GM12878 (cell line): Measurements from ENCODE around the gene ALAS1. TPM values are rescaled to one million over a fixed set of nuclear protein-coding genes. Genes with fewer than 3 reads are reported as not detected.
A peak's percentile ranks its signal among the peaks of the same experiment; 100 is the strongest.

Experiments used
- ATAC-seq: fragments of 200-7000 bp; cut with Tn5 transposase; 3 replicates; pipeline ENCODE4 v1.9.1; 2020; ENCODE audit warnings: mild to moderate bottlenecking, moderate library complexity
- BruUV-seq: library from RNA; stranded (reverse); fragments of 400-500 nt; replicated peaks from 2 replicates; lab custom pipeline; 2021; lab: Mats Ljungman, UMichigan
- CTCF ChIA-PET: fragments of 300-600 bp; sonication (Branson Sonifier 250); formaldehyde crosslinking; extraction: SDS; loops from one replicate; lab custom pipeline; 2021; ENCODE audit warnings: inconsistent platforms; lab: Yijun Ruan, JAX
- POLR2A ChIA-PET: fragments of 350-600 bp; formaldehyde crosslinking; extraction: SDS; loops from one replicate; lab custom pipeline; 2021; ENCODE audit warnings: inconsistent platforms; lab: Charles Lee
- RAD21 ChIA-PET: fragments of 300-600 bp; sonication (Branson Sonifier 250); formaldehyde crosslinking; loops from one replicate; lab custom pipeline; 2023; ENCODE audit warnings: antibody characterized with exemption; ENCODE audit not compliant: unreplicated experiment; lab: Charles Lee
- SMC1A ChIA-PET: fragments of 300-600 bp; sonication (Branson Sonifier 250); formaldehyde crosslinking; loops from one replicate; lab custom pipeline; 2023; ENCODE audit not compliant: unreplicated experiment, uncharacterized antibody; lab: Charles Lee
- DNase-seq: peaks from one replicate; pipeline ENCODE4 v3.0.0-alpha.2; 2011; ENCODE audit warnings: low read depth, low spot score
- FAIRE-seq: peaks from 3 replicates; lab custom pipeline; 2011; peaks lifted over from hg19 to GRCh38; lab: Jason Lieb, UNC
- H2AFZ ChIP-seq: 2 replicates; pipeline ENCODE4 v1.6.0; 2011; ENCODE audit warnings: low read depth, low read length, control low read depth; ENCODE audit not compliant: control insufficient read depth
- H3K27ac ChIP-seq: 2 replicates; pipeline ENCODE4 v1.5.1; 2011; ENCODE audit warnings: control low read depth; ENCODE audit not compliant: control insufficient read depth, insufficient read depth
- H3K27me3 ChIP-seq, 2 experiments: replicated peaks in 1 of 2; 2 replicates each; pipeline versions ENCODE4 v1.6.0 to v1.6.1; 2011; ENCODE audit warnings: low read length in 1 of 2; ENCODE audit not compliant: control insufficient read depth in 2 of 2, insufficient read depth in 2 of 2
- H3K36me3 ChIP-seq, 2 experiments: 2 replicates each; pipeline ENCODE4 v1.5.1; 2011; ENCODE audit warnings: low read length in 1 of 2; ENCODE audit not compliant: control insufficient read depth in 2 of 2, insufficient read depth in 2 of 2
- H3K4me1 ChIP-seq: 2 replicates; pipeline ENCODE4 v1.6.1; 2011; ENCODE audit warnings: mild to moderate bottlenecking, low read length, moderate library complexity, mixed read lengths; ENCODE audit not compliant: control insufficient read depth, insufficient read depth
- H3K4me2 ChIP-seq: 2 replicates; pipeline ENCODE4 v1.6.0; 2011; ENCODE audit warnings: control low read depth; ENCODE audit not compliant: control insufficient read depth, insufficient read depth
- H3K4me3 ChIP-seq: fragments of 200-600 bp; sonication (generic); 2 replicates; pipeline ENCODE4 v1.5.1; 2016
- H3K79me2 ChIP-seq: 2 replicates; pipeline ENCODE4 v1.6.0; 2011; ENCODE audit warnings: low read length; ENCODE audit not compliant: control insufficient read depth, insufficient read depth
- H3K9ac ChIP-seq: 2 replicates; pipeline ENCODE4 v1.8.0; 2011; ENCODE audit warnings: low read length, control low read depth, mixed read lengths; ENCODE audit not compliant: control insufficient read depth, insufficient read depth
- H3K9me3 ChIP-seq: replicated peaks from 3 replicates; pipeline ENCODE4 v1.5.1; 2011; ENCODE audit warnings: mild to moderate bottlenecking, low read length; ENCODE audit not compliant: control insufficient read depth, insufficient read depth
- H4K20me1 ChIP-seq: 2 replicates; pipeline ENCODE4 v1.6.0; 2011; ENCODE audit not compliant: control insufficient read depth, insufficient read depth
- FOS ChIP-seq: IDR thresholded peaks from 3 replicates; pipeline ENCODE4 v1.6.1; 2011; ENCODE audit warnings: borderline replicate concordance; ENCODE audit not compliant: insufficient read length; ENCODE audit errors: extremely low read depth
- IKZF1 ChIP-seq: fragments of 450-650 bp; conservative IDR thresholded peaks from 2 replicates; pipeline ENCODE4 v1.6.1; 2017; ENCODE audit warnings: antibody characterized with exemption, mild to moderate bottlenecking
- IRF4 ChIP-seq: IDR thresholded peaks from 2 replicates; pipeline ENCODE4 v1.6.1; 2011; ENCODE audit warnings: low read depth, low read length
- KLF5 ChIP-seq: fragments of 450-650 bp; IDR thresholded peaks from 2 replicates; pipeline ENCODE4 v1.6.1; 2014; ENCODE audit warnings: mild to moderate bottlenecking; ENCODE audit not compliant: partially characterized antibody
- MEF2A ChIP-seq: IDR thresholded peaks from 2 replicates; pipeline ENCODE4 v1.6.1; 2011; ENCODE audit warnings: low read depth, mild to moderate bottlenecking, low read length, moderate library complexity; ENCODE audit not compliant: insufficient read depth
- NFIC ChIP-seq: IDR thresholded peaks from 2 replicates; pipeline ENCODE4 v1.6.1; 2012; ENCODE audit warnings: low read depth, mild to moderate bottlenecking, inconsistent platforms, low read length, moderate library complexity
- NR2C2 ChIP-seq: IDR thresholded peaks from 2 replicates; pipeline ENCODE4 v1.6.1; 2011; ENCODE audit warnings: borderline replicate concordance, low read depth; ENCODE audit not compliant: control insufficient read depth, insufficient read length
- RBBP5 ChIP-seq: fragments of 200-600 bp; sonication (generic); conservative IDR thresholded peaks from 2 replicates; pipeline ENCODE4 v1.6.1; 2016
- RCOR1 ChIP-seq: conservative IDR thresholded peaks from 2 replicates; pipeline ENCODE4 v1.6.1; 2012; ENCODE audit warnings: low read depth, low read length, improper control_type of control experiment
- SMARCA5 ChIP-seq: fragments of 450-650 bp; IDR thresholded peaks from 2 replicates; pipeline ENCODE4 v1.6.1; 2017; ENCODE audit warnings: mild to moderate bottlenecking
- SRF ChIP-seq, 2 experiments: IDR thresholded peaks; 2 replicates each; pipeline ENCODE4 v1.6.1; 2011; ENCODE audit warnings: low read depth in 2 of 2, low read length in 2 of 2, mild to moderate bottlenecking in 1 of 2, moderate library complexity in 1 of 2
- TBL1XR1 ChIP-seq: IDR thresholded peaks from 2 replicates; pipeline ENCODE4 v1.6.1; 2012; ENCODE audit warnings: low read depth, low read length, improper control_type of control experiment
- ZBED1 ChIP-seq: IDR thresholded peaks from 2 replicates; pipeline ENCODE4 v1.6.1; 2016; ENCODE audit warnings: borderline replicate concordance
- ZNF217 ChIP-seq: fragments of 450-650 bp; IDR thresholded peaks from 2 replicates; pipeline ENCODE4 v1.6.1; 2017; ENCODE audit warnings: antibody characterized with exemption, mild to moderate bottlenecking
- WGBS: methylation state at CpG from one replicate; pipeline ENCODE4 v1.1.6; 2016; ENCODE audit warnings: low lambda C conversion rate; ENCODE audit not compliant: insufficient replicate concordance, insufficient coverage; ENCODE audit errors: missing lambda C conversion rate; 5-methylcytosine and 5-hydroxymethylcytosine counted together
- in situ Hi-C: fragments of 300-500 bp; cut with MboI; formaldehyde crosslinking; loops from 9 replicates; pipeline ENCODE4 v1.14.3; 2018; ENCODE audit warnings: mixed read lengths
- intact Hi-C: fragments of 100-400 bp; cut with micrococcal nuclease; formaldehyde crosslinking; loops from one replicate; pipeline ENCODE4 v1.14.2; 2022; ENCODE audit not compliant: unreplicated experiment
- polyA plus RNA-seq, 11 experiments: library from polyadenylated mRNA; depleted of rRNA in 4 of 11; unstranded in 6 of 11; stranded (reverse) in 5 of 11; fragments of >200 nt; fragmentation: Nextera tagmentation in 4 of 11; fragmentation: Illumina TruSeq in 1 of 11; extraction: Ambion mirVana in 4 of 11; extraction: Trizol in 1 of 11; gene quantifications; 1 replicate in 1 of 11; 2 replicates in 10 of 11; pipeline versions ENCODE4 v1.2.1 to v1.2.3, GENCODE V29; 2011 to 2016; ENCODE audit warnings: inconsistent platforms in 2 of 11, missing spikeins in 2 of 11, low read depth in 1 of 11
- total RNA-seq, 4 experiments: library from RNA; depleted of rRNA in 3 of 4; stranded (reverse); fragments of >200 nt in 3 of 4; fragmentation: Illumina TruSeq in 1 of 4; extraction: Trizol in 1 of 4; gene quantifications; 2 replicates each; pipeline versions ENCODE4 v1.2.1 to v1.2.3, GENCODE V29; 2013 to 2021
- TF ChIP-seq, protein P1 (sequence below): fragments of 450-650 bp; IDR thresholded peaks from 2 replicates; pipeline ENCODE4 v1.6.1; 2017; ENCODE audit warnings: mild to moderate bottlenecking, low read depth, inconsistent platforms; ENCODE audit not compliant: poor library complexity, severe bottlenecking
- TF ChIP-seq, protein P2 (sequence below): fragments of 450-650 bp; IDR thresholded peaks from 2 replicates; pipeline ENCODE4 v1.6.1; 2017; ENCODE audit warnings: mild to moderate bottlenecking, moderate library complexity

Gene ALAS1
- total and polyA plus RNA-seq, 10 of the 15 experiments (the other 5 are each of a cell fraction or from before 2014, with no cell fraction given) = 69.9 to 115 (median 94.1) TPM

DNA sequence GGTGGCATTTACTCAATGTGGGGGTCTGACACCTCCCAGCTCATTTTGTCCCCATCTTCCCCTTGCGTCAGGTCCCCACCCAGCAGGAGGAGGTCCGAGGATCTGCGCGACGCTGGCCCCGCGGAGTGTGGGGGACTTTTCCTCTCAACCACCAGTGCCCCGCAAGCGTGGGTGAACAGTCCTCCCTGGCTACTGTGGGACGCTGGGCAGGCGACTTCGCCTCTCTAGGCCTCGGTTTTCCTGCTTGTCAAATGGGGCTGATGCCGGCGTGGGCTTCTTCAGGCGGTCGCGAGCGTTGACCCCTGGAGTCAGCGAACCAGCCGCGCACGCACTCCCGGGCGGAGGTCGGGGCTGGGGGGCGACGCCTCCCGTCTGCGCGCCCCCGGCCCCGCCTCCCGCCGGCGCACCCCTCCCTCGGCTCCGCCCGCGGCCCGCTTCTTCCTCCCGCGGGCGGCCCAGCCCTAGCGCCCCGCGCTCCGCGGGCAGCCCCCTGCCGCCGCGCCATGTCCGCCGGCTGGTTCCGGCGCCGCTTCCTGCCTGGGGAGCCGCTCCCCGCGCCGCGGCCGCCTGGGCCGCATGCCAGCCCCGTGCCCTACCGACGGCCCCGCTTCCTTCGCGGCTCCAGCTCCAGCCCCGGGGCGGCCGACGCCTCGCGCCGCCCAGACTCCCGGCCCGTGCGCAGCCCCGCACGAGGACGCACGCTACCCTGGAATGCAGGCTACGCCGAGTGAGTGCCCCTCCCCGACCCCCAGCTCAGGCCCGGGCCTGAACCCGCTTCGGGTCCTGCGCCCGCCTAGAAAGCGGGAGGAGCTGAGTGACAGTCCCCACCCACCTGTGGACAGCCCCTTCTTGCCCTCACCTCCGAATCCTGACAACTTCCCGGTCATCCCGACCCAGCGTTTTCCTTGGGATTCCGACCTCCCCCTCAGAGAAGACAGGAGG is 47.6 kb downstream of the ALAS1 start, which contains the start of gene PPM1M:
TSS of gene PPM1M (plus strand) at position 438 of the 942 bp plus-strand sequence. CDS start at position 504, 66 bp downstream.
- Histone ChIP-seq H3K4me1 (peaks cover 49% of the 10 kb centered on the region), H3K79me2 (no peaks in the 10 kb centered on the region; the same call in none of the 2 replicates), H3K27ac (peak within 1 kb of the TSS; percentile 67), H3K9ac (peak within 1 kb of the TSS; percentile 80), H4K20me1 (no peaks in the 10 kb centered on the region), H3K4me3 (peak within 1 kb of the TSS; percentile 89), H3K36me3 (peaks cover 5 to 8% of the 10 kb centered on the region in 2 experiments; a peak in 3 of 4 replicates), H3K27me3 (no peaks in the 10 kb centered on the region), H3K4me2 (peak within 1 kb of the TSS; percentile 100), H3K9me3 (no peaks in the 10 kb centered on the region; the same call in 2 of the 3 replicates), H2AFZ (peak within 1 kb of the TSS; percentile 80)
- intact Hi-C loops = loop anchor here (2.0 kb wide), 1 partner anchor 33 kb away; the partner anchor contains the start of gene WDR82
- DNase-seq = no peak
- BruUV-seq = no TSS peak
- CTCF ChIA-PET = interaction anchor here (0.6 to 7.5 kb wide), 6 partner anchors 8 to 33 kb away, joined by 3 to 87 read pairs (median 4); partner anchors contain the start of gene WDR82
- RAD21 ChIA-PET = interaction anchor here (0.9 to 2.8 kb wide), 11 partner anchors 8 to 192 kb away, joined by 3 to 11 read pairs (median 5); partner anchors contain the start of gene WDR82
- POLR2A ChIA-PET = interaction anchor here (1.0 to 6.8 kb wide), 10 partner anchors 8 to 43 kb away, joined by 3 to 49 read pairs (median 4); partner anchors contain the start of genes GLYCTK and TLR9
- FAIRE-seq = no peak
- peak; percentile 10 for ATAC-seq
- WGBS = under 1% methylated on average over 72 of the region's 98 CpGs
- in situ Hi-C loops = no loop called here
- SMC1A ChIA-PET = interaction anchor here (0.6 to 7.4 kb wide), 10 partner anchors 11 to 292 kb away, joined by 3 to 62 read pairs (median 4); partner anchors contain the start of gene WDR82
- TF ChIP-seq RCOR1 (no peak), ZBED1 (no peak), KLF5 (no peak), IRF4 (no peak), MEF2A (no peak), SRF (IDR thresholded peaks at IDR 0.05; ENCODE audit: low read depth in 2 of 2, low read length in 2 of 2) (no peak), RBBP5 (no peak), NR2C2 (no peak), NFIC (no peak), SMARCA5 (peak; percentile 42; the same call in 1 of the 2 replicates), FOS (no peak), IKZF1 (peak; percentile 80), ZNF217 (peak; percentile 58; the same call in 1 of the 2 replicates), TBL1XR1 (no peak)
- TF ChIP-seq, protein P1, sequence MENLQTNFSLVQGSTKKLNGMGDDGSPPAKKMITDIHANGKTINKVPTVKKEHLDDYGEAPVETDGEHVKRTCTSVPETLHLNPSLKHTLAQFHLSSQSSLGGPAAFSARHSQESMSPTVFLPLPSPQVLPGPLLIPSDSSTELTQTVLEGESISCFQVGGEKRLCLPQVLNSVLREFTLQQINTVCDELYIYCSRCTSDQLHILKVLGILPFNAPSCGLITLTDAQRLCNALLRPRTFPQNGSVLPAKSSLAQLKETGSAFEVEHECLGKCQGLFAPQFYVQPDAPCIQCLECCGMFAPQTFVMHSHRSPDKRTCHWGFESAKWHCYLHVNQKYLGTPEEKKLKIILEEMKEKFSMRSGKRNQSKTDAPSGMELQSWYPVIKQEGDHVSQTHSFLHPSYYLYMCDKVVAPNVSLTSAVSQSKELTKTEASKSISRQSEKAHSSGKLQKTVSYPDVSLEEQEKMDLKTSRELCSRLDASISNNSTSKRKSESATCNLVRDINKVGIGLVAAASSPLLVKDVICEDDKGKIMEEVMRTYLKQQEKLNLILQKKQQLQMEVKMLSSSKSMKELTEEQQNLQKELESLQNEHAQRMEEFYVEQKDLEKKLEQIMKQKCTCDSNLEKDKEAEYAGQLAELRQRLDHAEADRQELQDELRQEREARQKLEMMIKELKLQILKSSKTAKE = no peak
- TF ChIP-seq, protein P2, sequence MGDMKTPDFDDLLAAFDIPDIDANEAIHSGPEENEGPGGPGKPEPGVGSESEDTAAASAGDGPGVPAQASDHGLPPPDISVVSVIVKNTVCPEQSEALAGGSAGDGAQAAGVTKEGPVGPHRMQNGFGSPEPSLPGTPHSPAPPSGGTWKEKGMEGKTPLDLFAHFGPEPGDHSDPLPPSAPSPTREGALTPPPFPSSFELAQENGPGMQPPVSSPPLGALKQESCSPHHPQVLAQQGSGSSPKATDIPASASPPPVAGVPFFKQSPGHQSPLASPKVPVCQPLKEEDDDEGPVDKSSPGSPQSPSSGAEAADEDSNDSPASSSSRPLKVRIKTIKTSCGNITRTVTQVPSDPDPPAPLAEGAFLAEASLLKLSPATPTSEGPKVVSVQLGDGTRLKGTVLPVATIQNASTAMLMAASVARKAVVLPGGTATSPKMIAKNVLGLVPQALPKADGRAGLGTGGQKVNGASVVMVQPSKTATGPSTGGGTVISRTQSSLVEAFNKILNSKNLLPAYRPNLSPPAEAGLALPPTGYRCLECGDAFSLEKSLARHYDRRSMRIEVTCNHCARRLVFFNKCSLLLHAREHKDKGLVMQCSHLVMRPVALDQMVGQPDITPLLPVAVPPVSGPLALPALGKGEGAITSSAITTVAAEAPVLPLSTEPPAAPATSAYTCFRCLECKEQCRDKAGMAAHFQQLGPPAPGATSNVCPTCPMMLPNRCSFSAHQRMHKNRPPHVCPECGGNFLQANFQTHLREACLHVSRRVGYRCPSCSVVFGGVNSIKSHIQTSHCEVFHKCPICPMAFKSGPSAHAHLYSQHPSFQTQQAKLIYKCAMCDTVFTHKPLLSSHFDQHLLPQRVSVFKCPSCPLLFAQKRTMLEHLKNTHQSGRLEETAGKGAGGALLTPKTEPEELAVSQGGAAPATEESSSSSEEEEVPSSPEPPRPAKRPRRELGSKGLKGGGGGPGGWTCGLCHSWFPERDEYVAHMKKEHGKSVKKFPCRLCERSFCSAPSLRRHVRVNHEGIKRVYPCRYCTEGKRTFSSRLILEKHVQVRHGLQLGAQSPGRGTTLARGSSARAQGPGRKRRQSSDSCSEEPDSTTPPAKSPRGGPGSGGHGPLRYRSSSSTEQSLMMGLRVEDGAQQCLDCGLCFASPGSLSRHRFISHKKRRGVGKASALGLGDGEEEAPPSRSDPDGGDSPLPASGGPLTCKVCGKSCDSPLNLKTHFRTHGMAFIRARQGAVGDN = peak; percentile 84
